Ureter (tissue), 1 donor: ENCODE results near the gene CCDC171. TPM values are rescaled to one million over a fixed set of nuclear protein-coding genes. Genes with fewer than 3 reads are reported as not detected.
"Not testable (repeated sequence)": the region's sequence is repeated elsewhere in the genome, so short reads cannot be mapped to it uniquely, and the experiment has no call there.

ENCODE experiments used
- DNase-seq: peaks from one replicate; pipeline ENCODE4 v3.0.0-alpha.2; 2020; ENCODE audit warnings: low spot score
- total RNA-seq: library from RNA; stranded (reverse); gene quantifications from one replicate; pipeline ENCODE4 v1.2.4, GENCODE V29; 2023
- donor health status: DM: yes; HTN: yes; CAD: no.

CCDC171 gene
- total RNA-seq, 1 donor from 2014 or later, result 4.5 TPM

GRCh38 chr9:15761551-15761950 is 208.7 kb downstream of the CCDC171 start:
- no peak for DNase-seq

GRCh38 chr9:15763371-15763770 is 210.5 kb downstream of the CCDC171 start:
- no peak for DNase-seq

- no peak for DNase-seq
Measured at GRCh38 chr9:15764131-15764530, 211.3 kb downstream of the CCDC171 start.

GRCh38 chr9:15769547-15769946 is 216.7 kb downstream of the CCDC171 start:
- DNase-seq, result no peak

GRCh38 chr9:15778861-15779260 is 226.0 kb downstream of the CCDC171 start:
- no peak for DNase-seq

- no peak for DNase-seq
Measured at GRCh38 chr9:15782106-15782505, 229.3 kb downstream of the CCDC171 start.

GRCh38 chr9:15785584-15785983 is 232.7 kb downstream of the CCDC171 start:
- DNase-seq, result no peak

- no peak for DNase-seq
Measured at GRCh38 chr9:15786616-15787015, 233.8 kb downstream of the CCDC171 start.

- DNase-seq, result not testable (repeated sequence)
Measured at GRCh38 chr9:15810219-15810899, 257.5 kb downstream of the CCDC171 start.

- DNase-seq, result no peak
Measured at GRCh38 chr9:15813076-15813475, 260.2 kb downstream of the CCDC171 start.

GRCh38 chr9:15824310-15824709 is 271.5 kb downstream of the CCDC171 start:
- no peak for DNase-seq

- no peak for DNase-seq
Measured at GRCh38 chr9:15831384-15831783, 278.5 kb downstream of the CCDC171 start.

GRCh38 chr9:15834541-15834940 is 281.7 kb downstream of the CCDC171 start:
- no peak for DNase-seq

GRCh38 chr9:15837079-15837679 is 284.3 kb downstream of the CCDC171 start:
- no peak for DNase-seq

- DNase-seq, result no peak
Measured at GRCh38 chr9:15842051-15842450, 289.2 kb downstream of the CCDC171 start.

- DNase-seq, result no peak
Measured at GRCh38 chr9:15843316-15843715, 290.5 kb downstream of the CCDC171 start.

- DNase-seq, result no peak
Measured at GRCh38 chr9:15843931-15844330, 291.1 kb downstream of the CCDC171 start.

GRCh38 chr9:15846611-15847010 is 293.8 kb downstream of the CCDC171 start:
- no peak for DNase-seq

- no peak for DNase-seq
Measured at GRCh38 chr9:15849871-15850270, 297.0 kb downstream of the CCDC171 start.

- no peak for DNase-seq
Measured at GRCh38 chr9:15851766-15852165, 298.9 kb downstream of the CCDC171 start.

GRCh38 chr9:15856591-15856990 is 303.7 kb downstream of the CCDC171 start:
- no peak for DNase-seq

- no peak for DNase-seq
Measured at GRCh38 chr9:15867334-15867733, 314.5 kb downstream of the CCDC171 start.

GRCh38 chr9:15867988-15868387 is 315.1 kb downstream of the CCDC171 start:
- no peak for DNase-seq
